Forelimb muscle (tissue), 1 donor: ENCODE data around the gene DNAJC27. TPM values are rescaled to one million over a fixed set of nuclear protein-coding genes. Genes with fewer than 3 reads are reported as not detected.

Source experiments
- DNase-seq: peaks from one replicate; pipeline ENCODE4 v3.0.0-alpha.2; 2013; ENCODE audit warnings: low read depth
- polyA plus RNA-seq: library from polyadenylated mRNA; unstranded; fragments of 120-200 nt; gene quantifications from one replicate; pipeline ENCODE4 v1.2.1, GENCODE V29; 2013; ENCODE audit not compliant: insufficient read length

DNAJC27 gene
- polyA plus RNA-seq, 1 donor = 6.5 TPM

GRCh38 chr2:24925815-24926214 lies 45.9 kb downstream of the DNAJC27 start:
- DNase-seq = no peak

GRCh38 chr2:24924732-24925131 lies 47.0 kb downstream of the DNAJC27 start:
- DNase-seq = no peak

GRCh38 chr2:24924266-24924665 lies 47.5 kb downstream of the DNAJC27 start:
- no peak for DNase-seq

GRCh38 chr2:24923106-24923505 lies 48.6 kb downstream of the DNAJC27 start:
- no peak for DNase-seq

- no peak for DNase-seq
These were observed 49.2 kb downstream of the DNAJC27 start for GRCh38 chr2:24922556-24922955.

- no peak for DNase-seq
These were observed 50.8 kb downstream of the DNAJC27 start for GRCh38 chr2:24920809-24921441.

- no peak for DNase-seq
These were observed 51.5 kb downstream of the DNAJC27 start, which contains the start of gene ADCY3 for GRCh38 chr2:24920098-24920808. Gene ADCY3, minus strand, starts transcription at chr2:24920237. Its CDS starts 1,250 bp downstream, at chr2:24918987.

- no peak for DNase-seq
These were observed 52.2 kb downstream of the DNAJC27 start for GRCh38 chr2:24919506-24920097.

GRCh38 chr2:24919037-24919505 lies 52.7 kb downstream of the DNAJC27 start:
- no peak for DNase-seq

GRCh38 chr2:24918326-24919036 lies 53.3 kb downstream of the DNAJC27 start:
- no peak for DNase-seq

GRCh38 chr2:24917731-24918325 lies 53.9 kb downstream of the DNAJC27 start:
- no peak for DNase-seq

- DNase-seq = no peak
These were observed 54.7 kb downstream of the DNAJC27 start for GRCh38 chr2:24917086-24917485.

GRCh38 chr2:24915796-24916195 lies 56.0 kb downstream of the DNAJC27 start:
- DNase-seq = no peak

- DNase-seq = no peak
These were observed 56.6 kb downstream of the DNAJC27 start for GRCh38 chr2:24915175-24915574.

GRCh38 chr2:24914713-24915112 lies 57.0 kb downstream of the DNAJC27 start:
- no peak for DNase-seq

- no peak for DNase-seq
These were observed 57.8 kb downstream of the DNAJC27 start for GRCh38 chr2:24913911-24914310.

- no peak for DNase-seq
These were observed 58.8 kb downstream of the DNAJC27 start for GRCh38 chr2:24912986-24913385.

GRCh38 chr2:24912523-24912922 lies 59.2 kb downstream of the DNAJC27 start:
- no peak for DNase-seq

- DNase-seq = no peak
These were observed 61.5 kb downstream of the DNAJC27 start for GRCh38 chr2:24910245-24910644.

- no peak for DNase-seq
These were observed 62.1 kb downstream of the DNAJC27 start for GRCh38 chr2:24909555-24910177.

GRCh38 chr2:24908461-24908901 lies 63.3 kb downstream of the DNAJC27 start:
- DNase-seq = no peak
